Thyroid gland (tissue), 4 donors: ENCODE results near the gene GPR15LG.

Experiments used
- POLR2A ChIP-seq, 2 donors: fragments of 450-650 bp; IDR thresholded peaks; one replicate each; pipeline ENCODE4 v1.6.1; 2017; ENCODE audit warnings: antibody characterized with exemption in 2 of 2, mild to moderate bottlenecking in 2 of 2, moderate library complexity in 1 of 2
- TF ChIP-seq, protein P1 (sequence below), 6 experiments: fragments of 200-600 bp in 3 of 6; fragments of 450-650 bp in 3 of 6; sonication (generic) in 3 of 6; IDR thresholded peaks; one replicate each; pipeline ENCODE4 v1.5.1; 2016 to 2019; ENCODE audit warnings: antibody characterized with exemption in 6 of 6, mild to moderate bottlenecking in 2 of 6, inconsistent platforms in 1 of 6, moderate library complexity in 1 of 6

- TF ChIP-seq POLR2A (IDR thresholded peaks at IDR 0.05): no peak
- TF ChIP-seq, protein P1, sequence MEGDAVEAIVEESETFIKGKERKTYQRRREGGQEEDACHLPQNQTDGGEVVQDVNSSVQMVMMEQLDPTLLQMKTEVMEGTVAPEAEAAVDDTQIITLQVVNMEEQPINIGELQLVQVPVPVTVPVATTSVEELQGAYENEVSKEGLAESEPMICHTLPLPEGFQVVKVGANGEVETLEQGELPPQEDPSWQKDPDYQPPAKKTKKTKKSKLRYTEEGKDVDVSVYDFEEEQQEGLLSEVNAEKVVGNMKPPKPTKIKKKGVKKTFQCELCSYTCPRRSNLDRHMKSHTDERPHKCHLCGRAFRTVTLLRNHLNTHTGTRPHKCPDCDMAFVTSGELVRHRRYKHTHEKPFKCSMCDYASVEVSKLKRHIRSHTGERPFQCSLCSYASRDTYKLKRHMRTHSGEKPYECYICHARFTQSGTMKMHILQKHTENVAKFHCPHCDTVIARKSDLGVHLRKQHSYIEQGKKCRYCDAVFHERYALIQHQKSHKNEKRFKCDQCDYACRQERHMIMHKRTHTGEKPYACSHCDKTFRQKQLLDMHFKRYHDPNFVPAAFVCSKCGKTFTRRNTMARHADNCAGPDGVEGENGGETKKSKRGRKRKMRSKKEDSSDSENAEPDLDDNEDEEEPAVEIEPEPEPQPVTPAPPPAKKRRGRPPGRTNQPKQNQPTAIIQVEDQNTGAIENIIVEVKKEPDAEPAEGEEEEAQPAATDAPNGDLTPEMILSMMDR (IDR thresholded peaks at IDR 0.05): no peak
Observed at GRCh38 chr10:84181631-84182030, 8.0 kb downstream of the GPR15LG start.
